Measurements from ENCODE around the gene SLC39A6. TPM values are rescaled to one million over a fixed set of nuclear protein-coding genes. Genes with fewer than 3 reads are reported as not detected.

SLC39A6 gene
- total and polyA plus RNA-seq, 2 of the 13 experiments (the other 11 are each of a cell fraction or from before 2014, with no cell fraction given) = 41.7 to 59.2 TPM

- TF ChIP-seq REPIN1 (CRISPR knock-in tag; IDR thresholded peaks at IDR 0.05; ENCODE audit: borderline replicate concordance, low read depth) (peak; percentile 84; the same call in 1 of the 2 replicates), MIER3 (CRISPR knock-in tag; IDR thresholded peaks at IDR 0.05; ENCODE audit: borderline replicate concordance) (peak; percentile 74; the same call in 1 of the 2 replicates), ZNF20 (CRISPR knock-in tag; IDR thresholded peaks at IDR 0.05) (no peak), MEIS1 (CRISPR knock-in tag; IDR thresholded peaks at IDR 0.05; ENCODE audit: borderline replicate concordance) (peak; percentile 29; the same call in 1 of the 2 replicates), RNF2 (conservative IDR thresholded peaks at IDR 0.05; ENCODE audit: low read depth) (no peak), AKNA (CRISPR knock-in tag; IDR thresholded peaks at IDR 0.05; ENCODE audit: borderline replicate concordance) (no peak), PRDM10 (CRISPR knock-in tag; IDR thresholded peaks at IDR 0.05; ENCODE audit: low read depth) (peak; percentile 77), KAT7 (CRISPR knock-in tag; IDR thresholded peaks at IDR 0.05; ENCODE audit: borderline replicate concordance) (peak; percentile 86), ZHX1 (CRISPR knock-in tag; IDR thresholded peaks at IDR 0.05; ENCODE audit: low read depth) (peak; percentile 96), ZNF503 (CRISPR knock-in tag; IDR thresholded peaks at IDR 0.05) (0 out of 2 replicates have a peak, but pooled peaks have one; percentile 20)
Observed at GRCh38 chr18:36067055-36067957, 61.8 kb downstream of the SLC39A6 start, which contains the start of gene RPRD1A (continued).
